CD4-positive, alpha-beta T cell treated with Interleukin-17A for 4 hours (primary cell): ENCODE results near the gene TRAPPC2L.

Experiments used
- DNase-seq: peaks from one replicate; pipeline ENCODE4 v3.0.0-alpha.2; 2020; ENCODE audit warnings: mixed read lengths

The TRAPPC2L gene

DNA sequence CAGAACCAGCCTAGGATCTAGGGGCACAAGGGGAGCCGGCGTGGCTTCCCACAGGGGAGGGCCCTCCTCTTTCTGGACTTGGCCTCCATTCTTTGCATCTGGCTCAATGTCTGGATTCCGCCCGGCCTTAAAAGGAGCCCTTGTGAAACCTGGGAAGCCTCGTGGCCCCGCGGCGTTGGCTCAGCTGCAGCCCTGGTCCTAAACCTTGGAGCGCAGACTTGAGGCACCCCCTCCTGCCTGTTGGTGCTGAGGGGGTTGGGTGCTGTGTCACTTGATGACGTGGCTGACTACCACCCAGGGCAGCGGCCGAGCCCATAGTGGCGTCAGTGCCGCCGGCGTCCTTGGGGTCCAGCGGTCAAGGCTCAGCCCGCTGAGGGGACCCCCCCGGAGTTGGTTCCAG lies 4.4 kb downstream of the TRAPPC2L start:
- no peak for DNase-seq

DNA sequence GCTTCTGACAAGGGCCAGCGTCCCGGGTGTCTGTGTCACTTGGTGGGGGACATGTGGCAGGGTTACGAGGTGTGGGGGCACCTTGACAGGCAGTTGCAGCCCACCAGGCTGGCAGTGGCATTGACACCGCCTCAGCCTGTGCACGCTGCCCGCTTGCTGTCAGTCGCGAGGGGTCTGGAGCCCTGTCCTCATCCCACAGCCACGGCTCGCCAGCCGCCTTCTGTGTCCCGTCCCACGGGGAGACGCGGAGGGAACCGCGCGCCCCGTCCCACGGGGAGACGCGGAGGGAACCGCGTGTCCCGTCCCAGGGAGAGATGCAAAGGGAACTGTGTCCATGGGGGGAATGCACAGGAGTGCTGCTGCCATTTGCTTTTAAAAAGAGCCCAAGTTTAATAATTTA lies 6.0 kb downstream of the TRAPPC2L start:
- no peak for DNase-seq

DNA sequence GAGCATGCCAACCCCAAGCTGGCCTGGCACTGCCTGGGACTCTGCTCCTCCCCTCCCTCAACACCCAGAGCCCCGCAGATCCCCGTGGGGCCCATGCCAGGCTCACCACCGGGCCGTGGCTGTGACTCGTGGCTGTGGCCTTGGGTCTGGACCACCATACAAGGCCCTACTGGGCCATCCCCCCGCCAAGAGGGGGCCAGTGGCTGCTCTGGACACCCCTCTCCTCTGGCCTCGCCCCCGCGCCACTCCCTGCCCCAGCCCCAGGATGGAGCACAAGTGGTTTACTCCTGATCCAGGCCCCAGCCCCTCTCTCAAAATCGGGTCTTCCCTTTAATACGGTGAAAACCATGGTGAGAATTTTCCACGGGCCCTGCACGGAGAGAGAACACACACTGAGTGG lies 6.5 kb downstream of the TRAPPC2L start:
- no peak for DNase-seq

DNA sequence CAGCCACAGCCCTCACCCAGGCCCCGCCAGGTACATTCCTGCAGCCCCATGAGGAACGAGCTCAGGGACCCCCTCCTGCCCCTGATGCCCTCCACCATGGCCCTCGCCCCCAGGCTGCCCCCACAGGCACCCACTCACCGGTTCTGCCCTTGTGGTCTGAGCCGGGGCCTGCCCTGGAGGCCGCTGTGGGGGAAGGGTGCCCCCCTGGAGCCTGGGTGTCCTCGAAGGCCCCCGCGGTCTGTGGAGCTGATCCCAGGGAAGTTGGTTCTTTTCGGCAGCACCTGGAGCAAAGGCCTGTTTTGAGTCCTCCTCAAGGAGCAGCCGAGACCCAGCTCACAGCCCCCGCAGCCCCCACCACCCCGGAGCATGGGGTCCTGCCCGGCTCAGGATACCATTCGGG lies 7.2 kb downstream of the TRAPPC2L start:
- no peak for DNase-seq

DNA sequence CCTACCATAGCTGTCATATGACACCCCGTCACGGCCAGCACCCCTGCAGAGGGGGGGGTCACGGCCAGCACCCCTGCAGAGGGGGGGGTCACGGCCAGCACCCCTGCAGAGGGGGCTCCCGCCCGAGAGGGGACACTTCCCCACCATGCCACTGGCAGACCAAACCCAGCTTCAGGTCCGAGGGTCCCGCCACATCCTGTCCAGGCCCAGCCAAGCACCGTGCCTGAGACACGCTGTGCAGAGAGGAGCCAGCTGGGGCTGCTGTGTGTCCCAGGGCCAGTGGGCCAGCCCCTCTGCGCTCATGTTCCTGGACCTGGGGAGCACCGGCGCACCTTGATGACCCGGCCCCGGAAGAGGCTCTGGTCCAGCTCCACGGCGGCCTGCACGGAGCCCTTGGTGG lies 7.6 kb downstream of the TRAPPC2L start:
- DNase-seq = no peak

DNA sequence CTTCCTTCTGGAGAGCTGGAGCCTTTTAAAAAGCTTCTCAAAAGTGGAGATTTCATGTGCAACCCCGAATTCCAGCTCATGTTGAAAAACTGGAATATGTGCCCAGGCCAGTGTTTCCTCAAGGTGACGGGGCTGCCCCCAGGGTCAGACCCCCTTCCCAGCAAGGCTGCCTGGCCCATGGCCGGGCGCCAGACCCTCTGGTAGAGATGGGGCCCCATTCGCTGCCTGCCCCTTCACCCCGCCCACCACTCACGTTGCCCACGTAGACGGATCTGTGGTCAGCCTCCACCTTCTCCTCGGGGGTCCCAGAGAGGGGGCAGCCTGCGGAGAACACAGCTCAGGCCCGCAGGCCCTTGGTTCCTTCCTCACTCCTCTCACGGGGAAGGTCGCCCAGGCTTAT lies 8.4 kb downstream of the TRAPPC2L start:
- DNase-seq = no peak

DNA sequence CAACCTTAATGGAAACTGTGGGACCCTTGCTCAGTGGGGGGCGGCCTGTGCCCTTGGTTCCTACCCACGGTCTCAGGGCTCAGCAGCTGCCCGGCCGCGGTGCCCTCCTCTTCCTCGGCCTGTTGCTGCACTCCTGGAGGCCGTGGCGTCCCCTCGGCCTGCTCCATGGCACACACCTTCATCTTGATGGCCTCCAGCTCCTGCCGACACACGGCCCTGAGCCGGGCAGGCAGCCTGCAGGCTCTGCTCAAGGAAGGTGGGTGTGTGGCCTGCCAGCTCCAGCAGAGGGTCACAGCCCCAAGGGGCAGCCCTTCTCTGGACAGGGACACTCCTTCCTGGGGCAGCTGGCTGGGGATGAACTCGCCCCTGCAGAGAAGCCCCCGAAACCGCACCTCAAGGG lies 8.8 kb downstream of the TRAPPC2L start:
- no peak for DNase-seq

DNA sequence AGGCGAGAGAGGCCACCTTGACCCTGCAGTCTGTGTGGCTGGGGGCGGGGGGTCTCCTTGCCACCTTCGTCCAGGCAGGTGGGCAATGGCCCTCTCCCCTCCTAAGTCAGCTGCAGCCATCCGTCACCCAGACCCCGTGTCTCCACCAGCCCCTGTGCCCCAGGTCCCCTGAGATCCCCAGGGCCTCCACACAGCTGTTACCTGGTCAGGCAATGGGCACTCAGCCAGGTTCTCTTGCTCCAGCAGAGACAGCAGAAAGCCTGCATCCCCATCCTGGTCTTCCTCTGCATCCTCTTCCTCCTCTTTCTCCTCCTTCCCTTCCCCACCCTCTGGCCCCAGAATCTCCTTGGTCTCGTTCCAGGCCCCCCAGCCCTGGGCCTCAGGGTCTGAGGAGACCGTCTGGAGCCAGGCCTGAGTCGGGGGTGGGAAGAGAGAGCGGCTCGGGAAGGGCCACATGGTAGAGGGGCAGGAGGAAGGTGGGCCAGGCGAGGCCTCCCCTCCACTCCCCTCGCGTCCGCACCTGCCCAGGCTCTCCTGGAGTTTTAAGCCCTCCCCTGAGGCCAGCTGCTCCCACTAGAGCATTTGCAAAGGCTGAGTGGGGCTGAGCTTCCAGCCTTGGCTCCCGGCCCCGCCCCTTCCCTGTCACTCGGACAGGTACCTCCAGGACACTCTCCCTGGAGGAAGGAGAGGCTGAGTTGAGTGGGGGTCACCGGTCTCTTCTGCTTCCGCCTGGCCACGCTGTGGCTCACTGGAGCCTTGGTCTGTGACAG lies 9.4 kb downstream of the TRAPPC2L start, which contains the start of gene PABPN1L:
PABPN1L (minus strand) TSS at position 510 of the 770 bp plus-strand sequence; CDS start at position 456, 54 bp downstream.
- no peak for DNase-seq

DNA sequence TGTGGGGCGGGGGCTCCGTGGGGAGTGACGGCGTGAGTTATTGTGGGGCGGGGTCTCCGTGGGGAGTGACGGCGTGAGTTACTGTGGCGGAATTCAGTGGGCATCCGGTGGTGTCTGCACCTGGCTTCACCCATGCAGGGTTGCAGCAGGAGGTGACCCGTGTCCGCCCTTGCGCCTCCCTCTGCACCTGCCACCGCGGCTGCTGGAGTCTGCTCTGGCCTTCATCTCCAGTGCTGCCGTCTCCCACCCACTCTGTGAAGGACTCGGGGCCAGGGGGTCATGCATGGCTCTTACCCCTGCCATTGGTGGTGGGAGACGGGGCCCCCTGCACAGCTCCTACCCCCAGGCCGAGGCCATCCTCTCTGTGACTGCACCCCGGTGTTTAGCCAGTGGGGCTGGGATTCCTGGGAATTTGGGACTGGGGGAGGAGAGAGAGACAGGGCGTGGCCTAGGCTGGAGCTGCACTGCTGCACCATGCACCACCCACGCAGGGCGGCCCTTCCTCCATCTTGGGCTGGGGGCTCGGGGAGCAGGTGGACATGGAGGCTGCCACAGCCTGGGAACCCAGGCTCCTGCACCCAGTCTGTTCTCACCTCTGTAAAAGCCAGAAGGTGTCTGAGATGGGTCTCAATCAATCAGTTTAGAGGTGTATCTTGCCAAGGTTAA lies 10.8 kb downstream of the TRAPPC2L start:
- DNase-seq = no peak

DNA sequence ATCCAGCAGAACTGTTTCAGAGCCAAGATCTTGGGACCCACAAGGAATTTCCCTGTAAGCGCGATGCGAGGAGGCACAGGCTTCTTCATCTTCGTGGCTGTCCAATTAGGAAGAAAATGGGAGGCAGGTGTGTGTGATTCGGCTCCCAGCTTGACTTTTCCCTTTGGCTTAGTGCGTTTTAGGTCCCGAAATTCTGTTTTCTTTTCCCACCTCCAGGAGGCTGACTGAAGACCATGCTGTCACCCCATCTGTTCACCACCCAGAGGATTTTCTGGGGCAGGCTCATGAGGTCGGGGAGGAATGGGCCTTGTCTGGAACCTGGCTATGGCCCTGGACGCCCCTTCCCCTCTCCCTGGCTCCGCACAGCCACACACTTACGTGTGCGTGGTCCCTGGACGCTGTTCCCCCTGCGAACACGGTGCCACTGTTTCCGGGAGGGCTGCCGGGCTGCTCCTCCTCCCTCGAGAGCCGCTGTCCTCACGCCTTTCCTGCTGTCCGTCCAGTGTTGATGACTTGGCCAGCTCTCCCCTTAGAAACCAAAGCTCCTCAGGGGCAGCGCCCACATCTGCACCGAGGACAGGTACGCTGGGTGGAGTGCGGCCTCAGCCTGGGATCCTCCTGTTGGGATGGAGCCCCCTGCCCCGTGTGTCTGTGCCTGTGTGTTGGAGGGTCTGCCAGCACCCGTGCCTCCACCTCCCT lies 12.2 kb downstream of the TRAPPC2L start:
- DNase-seq = no peak

DNA sequence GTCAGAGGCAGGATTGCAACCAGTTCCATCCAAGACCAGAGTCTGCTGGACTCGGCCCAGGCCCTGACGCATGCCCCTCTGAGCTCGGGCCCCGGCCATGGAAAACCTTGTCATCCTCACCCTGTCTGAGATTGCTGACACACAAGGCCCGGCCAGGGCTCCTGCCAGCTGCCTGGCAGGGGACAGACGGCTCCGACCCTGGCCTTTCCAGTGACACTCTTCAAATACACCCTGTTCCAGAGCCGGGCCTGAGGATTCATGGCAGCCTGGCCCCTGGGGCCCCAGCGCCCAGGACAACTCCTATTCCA lies 12.7 kb downstream of the TRAPPC2L start:
- no peak for DNase-seq

DNA sequence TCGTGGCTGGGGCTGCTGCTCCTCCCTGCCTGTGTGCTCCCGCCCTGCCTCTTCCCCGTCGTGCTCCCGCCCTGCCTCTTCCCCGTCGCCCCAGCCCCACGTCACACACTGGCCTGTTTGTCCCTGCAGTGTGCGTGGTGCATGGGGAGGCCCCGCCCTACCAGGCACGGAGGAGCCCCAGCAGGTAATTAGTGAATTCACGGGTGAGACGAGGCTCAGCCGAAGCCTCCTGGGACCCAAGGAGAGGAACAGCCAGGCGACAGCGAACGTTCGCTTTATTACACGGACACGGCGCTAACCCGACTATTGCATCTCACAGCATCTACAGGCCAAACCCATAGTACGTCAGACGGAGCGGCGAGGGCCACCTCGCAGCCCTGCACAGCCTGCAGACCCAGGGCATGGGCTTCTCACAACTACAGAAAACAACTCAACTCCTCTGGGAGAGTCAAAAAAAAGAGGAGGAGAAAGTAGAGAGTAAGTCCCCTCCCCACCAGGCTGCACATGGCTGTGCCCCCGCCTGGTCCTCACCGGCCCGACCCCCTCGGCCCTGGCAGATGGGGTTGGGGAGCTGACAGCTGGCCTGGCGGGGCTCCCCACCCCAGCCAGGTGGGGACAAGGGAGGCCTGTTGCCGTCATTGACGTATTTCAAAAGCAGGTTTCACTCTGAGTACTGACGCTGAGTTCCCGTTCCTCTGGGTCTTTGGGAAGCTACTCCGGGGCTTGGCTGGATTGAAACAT lies 13.9 kb downstream of the TRAPPC2L start:
- DNase-seq = peak; percentile 18

DNA sequence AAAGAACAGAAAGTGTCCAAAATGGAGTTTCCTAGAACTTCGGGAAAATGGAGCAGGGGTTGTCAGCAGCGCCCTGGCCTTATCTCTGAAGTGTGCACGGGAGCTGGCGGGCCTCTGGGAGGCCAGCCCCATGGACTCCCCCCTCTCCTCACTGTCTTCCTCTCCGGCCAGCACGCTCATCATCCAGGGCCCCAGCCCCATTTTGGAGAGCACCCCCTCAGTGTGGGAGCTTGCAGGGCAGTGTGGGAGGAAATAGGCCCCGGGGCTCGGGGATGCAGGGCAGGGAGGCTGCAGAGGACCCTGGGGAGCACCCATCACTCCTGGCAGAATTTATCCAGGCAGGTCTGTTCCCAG lies 14.4 kb downstream of the TRAPPC2L start:
- no peak for DNase-seq

DNA sequence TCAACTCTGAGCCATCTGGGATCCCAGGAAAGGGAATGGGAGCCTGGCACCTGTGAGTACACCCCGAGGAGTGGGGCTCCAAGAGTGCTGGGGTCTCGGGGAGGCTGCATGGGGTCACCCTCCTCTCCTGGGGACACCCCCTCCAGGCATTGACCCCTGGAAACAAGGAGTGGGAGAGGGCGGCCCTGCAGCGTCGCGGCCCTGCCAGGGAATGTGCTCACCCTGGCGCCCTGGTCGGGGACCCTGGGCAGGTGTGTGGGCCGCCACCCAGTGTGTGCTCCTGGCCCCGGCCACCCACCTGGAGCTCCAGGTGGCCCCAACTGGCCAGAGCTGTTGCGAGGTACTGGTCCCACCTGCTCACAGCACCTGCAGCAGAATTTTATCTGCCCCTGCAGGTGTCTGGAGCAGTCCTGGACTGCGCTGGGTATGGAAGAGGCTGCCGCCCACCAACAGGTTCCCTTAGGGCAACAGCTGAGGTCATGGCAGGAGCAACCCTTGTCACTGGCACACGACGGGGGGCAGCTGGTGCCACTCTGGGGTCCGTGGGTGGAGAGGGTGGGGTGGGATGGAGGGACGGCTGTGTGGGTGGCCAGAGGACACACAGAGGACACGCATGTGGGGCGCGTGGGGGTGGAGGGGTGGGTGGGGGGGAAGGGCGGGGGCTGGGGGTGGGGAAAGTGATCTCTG lies 14.9 kb downstream of the TRAPPC2L start:
- no peak for DNase-seq

DNA sequence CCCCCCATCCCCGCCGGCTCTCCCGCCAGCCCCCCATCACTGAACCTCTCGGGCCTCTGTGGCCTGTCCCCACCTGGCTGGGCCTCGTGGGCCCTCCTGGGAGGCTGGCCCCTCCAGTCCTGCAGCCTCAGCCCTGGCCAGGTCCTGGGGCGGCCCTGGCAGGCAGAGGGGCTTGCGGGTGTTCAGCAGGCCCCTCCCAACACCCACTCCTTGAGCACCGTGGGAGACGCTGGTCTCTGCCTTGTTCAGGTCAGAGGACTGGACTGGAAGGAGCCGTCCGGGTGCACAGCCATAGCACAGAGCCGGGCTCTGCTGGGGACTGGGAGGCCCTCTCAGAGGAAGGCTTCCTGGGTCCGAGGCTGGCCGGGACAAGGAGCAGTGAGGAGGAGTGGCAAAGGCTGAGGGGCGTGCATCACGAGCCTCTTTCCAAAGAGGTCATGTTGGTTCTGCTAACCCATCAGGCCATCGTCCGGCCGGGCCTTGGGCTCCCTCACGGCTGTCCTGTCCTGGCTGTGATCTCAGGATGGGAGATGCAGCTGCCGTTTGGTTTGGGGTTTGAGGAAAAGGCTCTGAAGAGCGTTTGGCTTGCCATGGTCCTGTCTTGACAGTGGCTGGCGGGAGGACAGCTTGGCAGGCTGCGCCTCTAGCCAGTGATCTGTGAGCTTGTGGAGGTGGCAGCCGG lies 15.9 kb downstream of the TRAPPC2L start:
- no peak for DNase-seq

DNA sequence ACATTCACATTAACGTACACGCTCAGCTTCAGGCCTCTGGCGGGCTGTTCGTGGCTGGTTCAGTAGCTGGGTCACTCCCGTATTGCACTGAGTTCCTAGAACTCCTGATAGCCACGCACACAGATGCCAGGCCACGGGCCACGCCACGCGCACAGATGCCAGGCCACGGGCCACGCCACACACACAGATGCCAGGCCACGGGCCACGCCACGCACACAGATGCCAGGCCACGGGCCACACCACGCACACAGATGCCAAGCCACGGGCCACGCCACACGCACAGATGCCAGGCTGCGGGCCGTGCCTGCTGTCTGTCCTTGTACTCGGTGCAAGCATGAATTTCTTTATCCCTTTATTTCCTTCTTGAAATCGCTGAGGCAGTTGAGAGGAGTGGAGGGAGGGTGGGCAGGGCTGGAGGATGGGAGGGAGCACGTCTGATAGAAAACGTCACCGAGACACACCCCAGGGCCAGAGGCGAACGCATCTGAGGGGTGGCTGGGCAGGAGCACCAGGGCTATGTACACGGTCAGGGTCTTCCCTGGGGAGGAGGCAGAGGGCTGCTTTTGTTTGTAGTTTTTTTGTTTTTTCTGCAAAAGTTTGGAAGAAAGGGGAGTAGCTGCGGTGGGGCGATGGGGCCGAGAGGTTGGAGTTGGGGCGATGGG lies 18.1 kb downstream of the TRAPPC2L start:
- no peak for DNase-seq

DNA sequence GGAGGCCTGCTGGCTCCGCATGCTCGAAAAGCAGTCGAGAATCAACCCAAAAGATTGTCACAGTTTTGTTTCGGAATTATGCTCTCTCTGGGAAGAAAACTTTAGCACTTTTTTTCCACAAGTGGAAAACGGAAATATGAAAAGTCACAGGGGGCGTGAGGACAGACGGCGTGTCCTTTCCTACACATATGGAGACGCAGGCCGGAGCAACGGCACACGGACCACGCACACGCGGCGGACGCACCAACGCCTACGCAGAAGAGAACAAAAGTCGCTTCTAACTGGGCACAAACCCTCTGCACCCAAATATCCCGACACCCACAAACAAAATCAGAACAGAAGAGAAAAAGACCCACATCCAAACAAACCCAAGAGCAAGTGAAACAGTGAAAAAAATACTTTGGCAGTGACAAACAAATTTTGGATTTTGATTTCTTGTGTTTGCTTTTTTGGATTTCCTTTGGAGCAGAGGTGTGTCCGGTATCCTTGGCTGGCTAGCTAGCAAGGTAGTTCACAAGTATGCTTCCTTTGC lies 18.8 kb downstream of the TRAPPC2L start:
- DNase-seq = no peak

DNA sequence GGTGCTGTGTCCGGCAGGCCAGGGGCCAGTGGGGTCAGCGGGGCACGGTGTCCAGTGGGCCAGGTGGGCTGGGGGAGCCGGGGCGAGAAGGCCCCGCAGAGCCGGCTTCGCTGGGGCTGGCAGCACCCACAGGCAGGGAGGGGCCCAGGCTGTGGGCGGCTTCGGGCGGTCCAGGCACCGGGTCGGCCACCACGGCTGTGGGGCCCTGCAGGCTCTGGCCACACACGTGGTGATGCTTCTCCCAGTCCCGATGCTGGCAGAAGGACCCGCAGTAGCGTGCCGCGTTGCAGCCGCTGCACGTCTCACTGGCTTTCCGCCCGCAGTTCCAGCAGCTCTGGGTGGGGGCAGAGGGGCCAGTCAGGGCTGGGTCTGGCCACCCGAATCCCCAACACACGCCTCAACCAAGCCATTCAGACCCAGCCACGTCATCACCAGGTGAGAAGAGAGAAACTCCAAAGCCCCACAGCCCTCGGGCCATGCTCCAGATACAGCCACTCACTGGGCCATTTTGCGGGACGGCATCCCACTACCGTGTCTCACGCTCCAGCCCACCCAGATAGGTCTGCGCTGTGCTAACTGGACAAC lies 20.1 kb downstream of the TRAPPC2L start:
- no peak for DNase-seq

DNA sequence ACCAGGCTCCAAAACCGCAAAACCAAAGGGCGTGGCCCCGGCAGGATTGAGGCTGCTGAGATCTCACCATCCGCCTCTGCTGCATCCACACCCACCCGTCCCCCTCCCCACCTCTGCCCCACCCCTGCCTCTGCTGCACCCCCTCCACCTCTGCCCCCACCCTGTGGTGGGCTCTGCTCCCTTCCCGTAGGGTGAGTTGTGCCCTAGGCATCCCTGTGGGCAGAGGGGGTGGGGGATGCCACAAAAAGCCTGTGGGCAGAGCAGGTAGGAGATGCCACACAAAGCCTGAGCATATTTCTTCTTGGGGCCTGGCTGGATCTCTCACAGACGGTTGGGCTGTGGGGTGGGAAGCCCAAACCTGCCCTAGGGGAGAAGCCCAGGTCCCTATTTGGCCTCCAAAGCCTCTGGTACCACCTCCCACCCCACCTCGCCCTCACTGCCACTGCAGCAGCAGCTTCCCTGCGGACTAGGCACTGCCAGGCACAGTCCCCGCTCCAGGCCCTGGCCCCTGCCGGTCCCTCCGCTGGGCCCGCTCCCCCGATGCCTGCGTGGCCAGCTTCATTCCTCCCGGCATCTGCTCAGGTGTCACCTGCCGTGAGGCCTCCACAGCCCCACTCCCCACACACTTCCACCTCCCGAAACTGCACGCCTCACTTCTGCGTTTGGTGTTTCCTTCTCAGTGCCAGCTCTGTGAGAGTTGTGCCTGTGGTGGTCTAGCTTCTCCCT lies 20.8 kb downstream of the TRAPPC2L start:
- no peak for DNase-seq

DNA sequence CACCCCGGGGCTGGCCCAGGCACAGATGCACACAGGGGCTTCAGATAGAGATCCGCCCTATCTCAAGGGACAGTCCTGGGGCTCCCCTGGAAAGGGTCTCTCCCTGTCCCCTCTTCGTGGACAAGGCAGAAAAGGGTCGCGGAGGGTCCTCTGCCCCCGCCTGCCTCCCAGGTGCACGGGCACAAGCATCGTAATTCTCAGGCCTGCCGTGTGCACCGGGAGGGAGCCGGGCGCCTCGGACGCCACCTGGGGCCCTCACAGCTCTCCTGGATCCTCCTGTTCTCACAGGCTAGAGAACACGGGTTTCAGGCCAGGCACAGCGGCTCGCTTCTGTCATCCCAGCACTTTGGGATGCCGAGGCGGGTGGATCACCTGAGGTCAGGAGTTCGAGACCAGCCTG lies 21.4 kb downstream of the TRAPPC2L start:
- no peak for DNase-seq
